GM11168 (cell line): Measurements from ENCODE around the gene AGO3.
"Not testable (repeated sequence)": the region's sequence is repeated elsewhere in the genome, so short reads cannot be mapped to it uniquely, and the experiment has no call there.

ENCODE experiments used
- in situ Hi-C: fragments of 300-500 bp; cut with MboI; formaldehyde crosslinking; loops from one replicate; pipeline ENCODE4 v1.12.0; 2022; ENCODE audit warnings: low sequenced_read_pairs; ENCODE audit not compliant: unreplicated experiment

AGO3 gene

DNA sequence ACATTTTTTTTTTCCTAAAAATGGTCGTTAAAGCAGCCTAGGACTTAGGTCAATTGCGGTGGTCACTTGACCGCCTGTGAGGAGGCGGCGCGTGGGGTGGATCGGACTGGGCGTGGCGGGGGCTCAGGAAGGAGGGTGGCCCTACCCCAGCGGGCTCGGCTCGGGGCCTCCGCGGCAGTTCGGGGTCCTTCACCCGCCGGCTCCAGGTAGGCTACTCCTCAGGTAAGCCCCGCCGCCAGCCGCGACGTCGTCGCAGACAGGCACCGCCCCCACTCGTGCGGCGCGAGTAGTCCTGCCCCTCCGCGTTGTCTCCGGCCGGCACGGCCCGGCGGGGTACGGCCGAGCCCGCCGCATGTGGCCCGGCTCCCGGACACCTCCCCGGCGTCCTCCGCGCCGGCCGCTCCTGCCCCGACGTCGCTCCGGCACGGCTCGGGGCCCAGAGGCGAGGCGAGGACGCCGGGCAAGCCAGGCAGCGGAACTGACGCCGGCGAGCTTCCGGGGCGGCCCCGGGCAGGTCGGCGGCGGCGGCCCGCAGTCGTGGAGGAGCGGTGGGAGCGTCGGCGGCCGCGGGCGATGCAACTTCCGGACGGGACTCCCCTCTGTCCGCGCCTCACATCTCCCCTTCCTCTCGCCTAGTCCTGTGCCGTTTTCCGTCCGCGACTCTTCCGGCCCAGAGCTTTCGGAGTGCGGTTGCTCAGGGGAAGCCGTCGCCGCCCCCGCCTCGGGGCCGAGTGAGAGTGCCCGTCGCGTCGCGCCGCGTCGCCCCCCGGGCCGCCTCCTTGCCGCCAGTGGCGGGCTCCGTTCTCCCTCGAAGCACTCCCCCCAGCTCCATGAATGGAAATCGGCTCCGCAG lies at the start of gene AGO3:
Gene AGO3 (plus strand): TSS at position 513 of the 853 bp plus-strand sequence. CDS start 322 bp downstream, at position 835.
- in situ Hi-C loops, result no loop called here

DNA sequence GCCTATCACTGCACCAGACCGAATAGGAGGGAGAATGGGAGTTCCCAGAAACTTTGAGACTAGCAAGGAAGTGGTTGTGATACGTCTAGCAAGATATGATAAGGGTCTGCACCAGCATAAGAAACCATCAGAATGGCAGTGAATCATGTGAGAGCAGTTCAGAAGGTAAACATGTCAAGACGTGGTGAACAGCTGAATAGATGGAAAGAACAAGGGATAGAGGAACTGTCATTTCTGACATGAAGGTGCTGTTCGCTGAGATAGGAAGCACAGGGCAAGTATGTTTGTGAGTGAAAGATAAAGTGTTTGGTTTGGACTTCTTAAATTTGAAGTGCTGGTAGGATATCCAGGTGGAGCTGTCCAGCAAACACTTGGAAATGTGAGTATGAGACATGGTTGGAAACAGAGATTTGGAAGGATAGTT lies 49.0 kb upstream of the AGO3 start:
- in situ Hi-C loops, result no loop called here

DNA sequence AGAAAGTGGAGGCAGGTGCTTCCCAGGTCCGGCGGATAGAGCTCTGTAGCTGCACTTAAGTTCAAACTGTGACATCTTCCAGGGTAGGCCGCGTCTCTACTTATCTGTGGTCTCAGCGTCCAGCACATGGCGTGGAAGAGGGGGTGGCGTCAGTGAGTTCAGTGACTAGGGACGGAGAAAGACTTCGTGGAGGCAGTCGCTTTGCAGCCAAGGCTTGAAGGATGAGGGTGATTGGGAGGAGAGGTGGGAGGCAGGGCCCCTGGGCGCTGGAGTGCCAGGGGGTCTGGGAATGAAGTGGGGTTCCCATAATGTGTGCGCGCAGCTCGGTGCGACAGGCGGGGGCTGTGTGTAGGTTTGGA lies 48.3 kb upstream of the AGO3 start:
- in situ Hi-C loops, result no loop called here

DNA sequence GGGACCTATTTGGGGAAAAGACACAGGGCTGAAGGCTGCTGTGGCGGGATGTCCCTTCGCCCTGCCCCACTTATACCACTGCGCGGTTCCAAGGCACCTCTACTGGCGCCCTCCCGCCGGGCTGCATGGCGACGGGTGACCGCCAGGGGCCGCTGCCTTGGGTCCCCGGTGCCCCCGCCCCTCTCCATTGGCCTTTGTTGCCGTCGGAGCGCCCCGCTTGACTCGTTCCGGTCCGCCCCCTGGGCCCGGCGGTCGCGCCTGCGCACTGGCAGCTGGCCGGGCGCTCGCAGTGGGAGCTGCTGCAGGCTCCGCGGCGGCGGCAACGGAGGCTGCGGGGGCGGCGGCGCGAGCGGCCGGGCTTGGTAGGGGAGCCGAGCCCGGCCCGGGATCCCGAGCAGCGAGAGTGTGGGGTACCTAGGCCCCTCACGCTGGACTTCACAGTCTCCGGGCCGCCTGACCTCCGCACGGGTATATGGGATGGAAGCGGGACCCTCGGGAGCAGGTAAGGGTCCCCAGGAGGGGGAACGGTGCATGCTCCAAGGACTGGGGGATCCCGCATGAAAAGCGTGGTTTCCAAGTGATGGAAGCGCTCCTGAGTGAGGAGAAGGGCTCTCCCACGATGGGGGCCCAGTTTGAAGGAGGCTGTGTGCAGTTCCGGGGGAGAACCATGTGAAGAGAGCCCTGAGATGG lies 47.8 kb upstream of the AGO3 start, which contains the start of gene AGO1:
Gene AGO1 (plus strand): TSS at position 265 of the 690 bp plus-strand sequence. CDS start 213 bp downstream, at position 478.
- in situ Hi-C loops, result no loop called here

DNA sequence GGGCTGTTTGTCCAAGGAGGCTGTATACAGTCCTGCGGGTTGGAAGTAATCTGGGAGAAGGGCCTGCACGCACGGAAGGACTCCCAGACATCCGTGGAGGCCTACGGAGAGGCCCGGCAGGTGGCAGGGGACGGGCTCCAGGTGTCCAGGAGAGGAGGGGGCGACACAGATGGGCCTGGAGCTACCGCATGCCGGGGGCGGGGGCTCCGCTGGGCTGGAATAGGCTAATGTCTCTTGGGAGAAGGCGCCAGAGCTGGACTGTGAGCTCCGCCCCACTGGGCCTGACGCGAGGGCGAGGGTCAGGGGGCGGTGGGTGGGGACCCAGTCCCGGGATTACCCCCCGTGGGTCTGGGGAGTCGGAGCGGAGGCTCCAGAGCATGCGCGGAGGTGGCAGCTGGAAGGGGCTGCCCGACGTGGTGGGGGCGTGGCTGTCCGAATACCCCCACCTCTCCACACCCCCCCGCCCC lies 47.2 kb upstream of the AGO3 start:
- in situ Hi-C loops, result no loop called here

DNA sequence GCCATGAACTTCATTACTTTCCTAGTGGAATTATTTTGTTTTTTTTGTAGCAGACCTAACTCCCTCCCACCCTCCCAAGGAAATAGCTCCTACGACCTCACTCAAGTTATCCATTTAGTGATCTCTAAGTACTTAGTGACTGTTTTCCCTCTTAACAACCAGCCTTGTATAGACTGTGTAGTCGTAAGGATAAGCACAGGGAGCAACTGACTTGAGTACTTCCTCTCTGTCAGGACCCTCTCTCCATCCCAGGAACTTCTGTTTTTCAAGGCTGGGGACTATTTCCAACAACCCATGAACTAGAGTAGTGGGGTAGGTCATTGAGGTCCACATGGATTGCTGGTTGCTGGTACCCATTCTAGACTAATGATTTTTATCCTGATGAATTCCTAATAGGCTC lies 46.0 kb upstream of the AGO3 start:
- in situ Hi-C loops, result no loop called here

DNA sequence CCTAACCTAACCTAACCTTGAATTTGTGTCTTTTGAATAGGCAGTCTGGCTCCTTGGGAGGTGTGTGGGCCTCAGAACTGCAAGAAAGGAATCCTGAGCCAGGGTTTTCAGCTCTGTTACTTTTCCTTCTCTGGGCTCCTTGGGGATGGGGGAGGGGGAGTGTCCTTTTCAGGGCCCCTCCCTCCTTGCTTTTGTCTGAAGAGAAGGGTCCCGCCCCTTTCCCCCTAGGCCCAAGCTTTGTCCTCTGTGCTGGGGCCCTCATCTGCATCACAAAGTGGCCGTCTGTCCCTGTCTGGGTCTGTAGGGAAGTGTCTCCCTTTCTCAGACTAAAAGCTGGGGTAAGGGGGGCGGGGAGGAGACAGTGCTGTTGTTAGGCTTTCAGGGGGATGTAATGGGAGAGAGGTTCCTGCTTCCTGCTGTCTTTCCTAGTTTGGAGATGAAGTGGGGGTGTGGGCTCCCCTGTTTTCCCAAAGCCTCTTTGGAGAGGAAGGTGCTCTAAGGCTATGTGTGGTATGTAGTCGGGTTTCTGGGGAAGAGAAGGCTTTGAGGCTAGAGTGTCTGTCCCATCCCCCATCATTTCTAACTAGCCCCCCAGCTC lies 44.8 kb upstream of the AGO3 start:
- in situ Hi-C loops, result no loop called here

DNA sequence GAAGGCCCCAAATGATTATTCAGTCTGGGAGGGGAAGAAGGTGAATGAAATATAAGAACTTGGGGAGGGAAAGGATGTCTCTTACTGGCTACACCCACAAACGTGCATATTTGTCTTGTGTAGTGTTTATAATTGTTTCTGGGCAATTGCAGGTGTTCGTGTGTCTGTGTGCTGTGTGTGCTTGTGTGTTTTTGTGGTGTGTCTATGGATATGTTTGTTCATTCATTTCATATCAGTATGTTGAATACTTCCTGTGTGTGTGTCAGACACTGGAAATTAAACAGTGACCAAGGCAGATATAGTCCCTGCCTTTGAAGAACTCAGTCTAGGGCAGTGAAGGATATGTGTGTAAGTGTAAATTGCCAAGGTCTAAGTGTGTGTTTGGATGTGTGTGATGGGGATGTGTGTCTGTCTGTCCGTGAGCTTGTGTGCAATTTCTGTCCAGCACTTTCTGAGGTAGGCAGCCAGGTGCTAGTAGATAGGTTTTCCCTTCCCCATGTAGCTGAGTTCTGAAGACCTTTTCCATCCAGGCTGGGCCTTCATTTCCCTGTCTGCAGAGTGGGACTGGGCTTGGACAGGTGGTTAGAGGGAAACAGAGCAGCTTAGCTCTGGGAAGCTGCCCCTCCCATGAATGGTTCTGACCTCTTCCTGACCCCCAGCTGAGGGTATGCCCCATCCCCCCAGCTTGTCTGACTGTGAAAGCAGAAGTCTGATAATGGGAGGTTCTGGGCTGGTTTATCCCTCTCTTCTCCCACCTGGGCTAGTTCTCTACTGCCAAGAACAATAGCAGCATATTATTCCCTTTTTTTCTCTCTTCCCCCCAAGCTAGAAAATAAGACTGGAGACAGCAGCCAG lies 44.1 kb upstream of the AGO3 start:
- in situ Hi-C loops, result no loop called here

DNA sequence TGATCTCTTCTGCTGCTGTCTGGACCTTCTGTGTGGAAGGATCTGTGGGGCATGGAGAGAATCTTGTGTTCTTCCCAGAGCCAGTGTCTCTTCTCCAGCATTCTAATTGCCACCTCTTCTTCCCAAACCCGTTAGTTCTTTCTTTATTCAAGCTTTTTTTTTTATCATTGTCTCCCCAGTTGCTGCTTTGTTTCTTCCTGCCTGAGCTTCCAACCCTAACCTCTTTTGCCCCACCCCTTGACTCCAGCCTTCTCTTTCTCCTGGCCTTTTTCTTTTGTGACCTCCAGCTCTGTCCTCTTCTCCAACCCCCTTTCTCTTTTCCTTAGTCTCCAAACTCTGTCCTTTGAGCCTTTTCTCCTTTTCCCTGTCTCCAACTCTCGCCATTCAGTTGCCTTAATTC lies 43.4 kb upstream of the AGO3 start:
- in situ Hi-C loops, result no loop called here

DNA sequence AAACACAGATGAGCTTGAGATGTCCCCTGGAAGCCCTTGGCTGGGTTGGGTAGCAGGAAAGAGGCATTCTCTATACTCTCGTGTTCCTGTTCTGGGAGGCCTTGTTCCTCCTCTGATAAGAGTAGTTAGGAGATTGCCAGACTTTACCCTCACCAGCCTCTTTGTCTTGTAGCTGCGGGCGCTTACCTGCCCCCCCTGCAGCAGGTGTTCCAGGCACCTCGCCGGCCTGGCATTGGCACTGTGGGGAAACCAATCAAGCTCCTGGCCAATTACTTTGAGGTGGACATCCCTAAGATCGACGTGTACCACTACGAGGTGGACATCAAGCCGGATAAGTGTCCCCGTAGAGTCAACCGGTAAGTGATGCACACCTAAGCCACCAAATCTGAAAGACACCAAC lies 42.6 kb upstream of the AGO3 start:
- in situ Hi-C loops, result no loop called here

DNA sequence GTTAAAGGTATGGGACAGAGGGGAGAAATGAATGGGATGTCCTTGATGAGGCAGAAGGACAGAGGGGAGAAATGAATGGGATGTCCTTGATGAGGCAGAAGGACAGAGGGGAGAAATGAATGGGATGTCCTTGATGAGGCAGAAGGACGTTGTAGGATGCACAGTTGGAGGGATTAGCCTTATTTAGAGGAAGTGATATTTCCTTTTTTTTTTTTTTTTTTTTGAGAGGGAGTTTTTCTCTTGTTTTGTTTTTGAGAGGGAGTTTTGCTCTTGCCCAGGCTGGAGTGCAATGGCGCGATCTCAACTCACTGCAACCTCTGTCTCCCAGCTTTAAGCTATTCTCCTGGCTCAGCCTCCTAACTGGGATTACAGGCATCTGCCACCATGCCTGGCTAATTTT lies 41.9 kb upstream of the AGO3 start:
- in situ Hi-C loops, result not testable (repeated sequence)

DNA sequence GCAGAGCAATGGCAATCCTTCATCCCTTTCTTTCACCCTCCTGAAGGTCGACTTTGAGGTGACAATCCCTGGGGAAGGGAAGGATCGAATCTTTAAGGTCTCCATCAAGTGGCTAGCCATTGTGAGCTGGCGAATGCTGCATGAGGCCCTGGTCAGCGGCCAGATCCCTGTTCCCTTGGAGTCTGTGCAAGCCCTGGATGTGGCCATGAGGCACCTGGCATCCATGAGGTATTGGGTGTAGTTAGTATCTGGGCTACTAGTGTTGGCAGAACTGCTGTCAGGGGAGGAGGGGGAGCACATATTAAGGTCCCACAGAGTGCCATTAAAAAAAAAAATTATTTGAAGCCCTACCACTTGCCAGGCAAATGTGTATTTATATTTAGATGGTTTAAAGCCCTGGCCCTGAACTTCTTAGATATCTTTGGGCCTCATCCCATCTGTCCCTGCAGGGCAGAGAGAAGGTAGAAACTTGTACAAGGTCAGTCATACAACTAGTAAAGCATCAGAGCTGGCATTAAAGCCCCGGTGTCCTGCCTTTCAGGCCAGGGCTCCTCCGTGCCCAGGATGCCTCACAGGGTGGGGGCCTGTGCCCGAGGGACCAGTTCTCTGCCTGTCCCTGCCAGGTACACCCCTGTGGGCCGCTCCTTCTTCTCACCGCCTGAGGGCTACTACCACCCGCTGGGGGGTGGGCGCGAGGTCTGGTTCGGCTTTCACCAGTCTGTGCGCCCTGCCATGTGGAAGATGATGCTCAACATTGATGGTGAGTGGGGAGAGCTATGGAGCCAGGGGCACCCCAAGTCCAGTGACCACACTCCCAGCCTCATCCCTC lies 37.6 kb upstream of the AGO3 start:
- in situ Hi-C loops, result no loop called here

DNA sequence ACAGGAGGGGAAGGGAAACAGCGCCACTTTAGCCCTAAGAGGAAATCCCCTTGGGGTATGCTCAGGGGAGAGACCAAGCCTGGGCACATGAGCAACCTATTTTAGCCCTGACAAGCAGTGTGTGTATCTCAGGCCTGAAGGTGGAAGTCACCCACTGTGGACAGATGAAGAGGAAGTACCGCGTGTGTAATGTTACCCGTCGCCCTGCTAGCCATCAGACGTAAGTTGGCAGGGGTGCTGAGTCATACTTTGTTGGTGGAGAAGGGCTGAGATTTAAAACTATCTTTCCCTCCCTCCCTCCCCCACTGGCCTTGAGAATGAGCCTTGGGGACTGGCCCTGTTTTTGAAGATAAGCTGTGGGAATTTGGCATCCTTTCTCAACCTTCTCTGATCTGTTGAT lies 36.7 kb upstream of the AGO3 start:
- in situ Hi-C loops, result no loop called here

DNA sequence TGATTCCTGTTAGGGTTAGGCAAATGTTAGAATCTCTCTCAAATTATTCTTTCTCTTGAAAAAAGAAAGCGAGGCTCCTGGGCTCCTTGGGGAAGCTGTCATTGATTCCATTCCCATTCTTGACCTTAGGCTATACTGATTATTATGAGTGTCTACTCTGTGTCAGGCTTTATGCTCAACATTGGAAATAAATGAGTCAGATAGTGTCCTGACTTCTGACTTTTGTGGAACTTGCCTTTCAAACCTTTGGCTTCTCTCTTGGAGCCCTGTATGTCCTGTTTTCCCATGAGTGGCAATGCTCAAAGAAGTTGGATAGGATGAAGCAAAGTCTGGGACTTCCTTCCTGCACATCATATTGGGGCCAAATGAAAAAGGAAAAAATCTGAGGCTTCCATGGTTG lies 36.2 kb upstream of the AGO3 start:
- in situ Hi-C loops, result no loop called here

DNA sequence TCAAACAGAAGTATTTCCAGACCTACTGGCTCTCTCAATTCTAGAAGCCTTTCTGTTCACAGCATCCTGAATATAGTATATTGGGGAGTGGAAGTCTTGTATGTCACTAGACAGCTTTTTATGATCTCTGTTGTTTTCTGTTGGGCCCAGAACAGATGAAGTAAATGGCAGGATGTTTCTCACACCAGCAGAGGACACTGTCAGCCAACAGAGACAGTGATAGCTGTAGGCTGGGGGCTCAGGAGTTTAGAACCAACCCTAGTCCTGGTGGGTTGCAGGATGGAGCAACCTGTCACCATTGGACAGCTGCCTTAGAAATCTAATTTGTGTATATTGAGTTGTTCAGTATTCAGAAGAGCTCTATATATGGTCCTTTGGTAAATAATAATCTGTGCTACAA lies 31.0 kb upstream of the AGO3 start:
- in situ Hi-C loops, result no loop called here

DNA sequence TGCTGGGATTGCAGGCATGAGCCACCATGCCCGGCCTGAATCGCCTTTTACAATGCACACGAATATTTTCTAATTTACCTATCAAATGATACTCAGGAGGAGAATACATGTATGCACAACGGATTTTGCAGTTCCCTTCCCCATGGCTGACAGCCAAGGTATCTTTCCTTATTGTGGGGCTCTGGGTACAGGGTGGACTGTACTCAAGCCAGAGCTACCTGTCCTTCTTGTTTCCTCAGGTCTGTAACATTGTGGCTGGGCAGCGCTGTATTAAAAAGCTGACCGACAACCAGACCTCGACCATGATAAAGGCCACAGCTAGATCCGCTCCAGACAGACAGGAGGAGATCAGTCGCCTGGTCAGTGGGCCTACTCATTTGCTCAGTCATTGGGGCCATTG lies 29.7 kb upstream of the AGO3 start:
- in situ Hi-C loops, result no loop called here

DNA sequence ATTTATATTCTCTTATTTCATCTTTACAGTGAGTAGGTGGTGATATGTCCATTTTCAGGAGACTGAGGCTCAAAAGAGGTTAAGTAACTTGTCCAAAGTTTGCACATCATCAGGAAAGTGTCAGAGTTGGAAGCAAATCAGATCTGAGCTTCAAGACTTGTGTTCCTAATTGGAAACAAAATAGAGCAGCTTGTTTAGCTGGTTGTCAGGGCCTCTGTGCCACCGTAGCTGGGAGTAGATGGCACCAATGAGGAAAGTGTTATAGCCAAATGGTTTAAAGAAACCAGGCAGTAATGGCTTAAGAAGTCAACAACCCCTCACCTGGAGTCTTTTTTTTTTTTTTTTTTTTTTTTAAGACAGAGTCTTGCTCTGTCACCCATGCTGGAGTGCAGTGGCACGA lies 28.2 kb upstream of the AGO3 start:
- in situ Hi-C loops, result no loop called here

DNA sequence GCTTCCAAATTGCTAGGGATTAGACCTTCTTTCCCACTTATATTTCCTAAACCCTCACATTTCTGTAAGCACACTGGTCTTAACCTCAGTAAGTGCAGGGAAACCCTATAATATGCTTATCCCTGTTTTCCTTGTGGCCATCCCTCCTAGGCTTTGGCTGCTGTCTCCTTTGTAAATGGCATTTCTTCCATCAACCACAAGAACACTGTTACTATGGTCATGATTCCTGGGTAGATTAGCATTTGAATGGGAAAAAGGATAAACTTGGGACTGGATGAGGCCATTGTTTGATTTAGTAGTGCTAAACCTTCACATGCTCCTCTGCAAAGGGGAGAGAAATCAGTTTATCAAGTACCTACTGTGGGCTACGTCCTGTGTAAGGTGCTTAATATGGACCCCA lies 16.2 kb upstream of the AGO3 start:
- in situ Hi-C loops, result no loop called here

DNA sequence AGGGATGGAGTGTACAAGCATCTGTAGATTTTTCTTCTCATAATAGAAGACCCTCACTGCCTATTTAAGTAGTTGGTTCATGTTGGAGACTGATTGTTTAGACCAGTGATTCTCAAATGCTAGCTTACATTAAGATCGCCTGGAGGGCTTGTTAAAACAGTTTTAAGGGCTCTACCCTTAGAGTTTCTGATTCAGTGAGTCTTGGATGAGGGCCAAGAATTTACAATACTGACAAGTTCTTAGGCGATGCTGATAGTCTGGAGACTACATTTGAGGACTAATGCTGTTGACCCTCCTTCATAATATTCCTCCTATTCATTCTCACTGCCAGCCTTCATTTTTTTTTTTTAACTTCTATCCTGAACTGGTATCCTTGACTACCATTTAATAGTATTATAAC lies 15.2 kb upstream of the AGO3 start:
- in situ Hi-C loops, result no loop called here
